ENCODE results near the gene CRABP2. TPM values are rescaled to one million over a fixed set of nuclear protein-coding genes. Genes with fewer than 3 reads are reported as not detected.
A peak's percentile ranks its signal among the peaks of the same experiment; 100 is the strongest.

The CRABP2 gene
- total and polyA plus RNA-seq, 2 of the 13 experiments (the other 11 are each of a cell fraction or from before 2014, with no cell fraction given), result 0.40 to 0.60 TPM

- TF ChIP-seq ZNF780A (CRISPR knock-in tag; IDR thresholded peaks at IDR 0.05) (no peak), RAD51 (IDR thresholded peaks at IDR 0.05; ENCODE audit: borderline replicate concordance) (no peak), REPIN1 (CRISPR knock-in tag; IDR thresholded peaks at IDR 0.05; ENCODE audit: borderline replicate concordance, low read depth) (peak; percentile 95), ZBTB26 (CRISPR knock-in tag; IDR thresholded peaks at IDR 0.05; ENCODE audit: borderline replicate concordance) (no peak; the same call in 1 of the 2 replicates), NR2C2 (CRISPR knock-in tag; IDR thresholded peaks at IDR 0.05; ENCODE audit: borderline replicate concordance) (peak; percentile 95), NRL (CRISPR knock-in tag; IDR thresholded peaks at IDR 0.05; ENCODE audit: borderline replicate concordance) (peak; percentile 78; the same call in 1 of the 2 replicates), NONO (IDR thresholded peaks at IDR 0.05) (no peak), NONO (CRISPR knock-in tag; conservative IDR thresholded peaks at IDR 0.05) (peak; percentile 81), ZNF773 (CRISPR knock-in tag; IDR thresholded peaks at IDR 0.05; ENCODE audit: borderline replicate concordance) (no peak), IRF9 (CRISPR knock-in tag; IDR thresholded peaks at IDR 0.05; ENCODE audit: borderline replicate concordance) (peak; percentile 97), ZNF710 (CRISPR knock-in tag; IDR thresholded peaks at IDR 0.05; ENCODE audit: borderline replicate concordance) (no peak), DDIT3 (CRISPR knock-in tag; IDR thresholded peaks at IDR 0.05) (no peak), ZNF790 (CRISPR knock-in tag; IDR thresholded peaks at IDR 0.05; ENCODE audit: borderline replicate concordance) (no peak; the same call in 1 of the 2 replicates), ZSCAN22 (CRISPR knock-in tag; IDR thresholded peaks at IDR 0.05) (no peak), CBX1 (IDR thresholded peaks at IDR 0.05; ENCODE audit: low read depth) (peak; percentile 63), RBFOX2 (IDR thresholded peaks at IDR 0.05; ENCODE audit: low read depth, low read length) (peak; percentile 81), BCL3 (CRISPR knock-in tag; IDR thresholded peaks at IDR 0.05) (peak; percentile 94), NR2F6 (IDR thresholded peaks at IDR 0.05) (peak; percentile 81; the same call in 1 of the 2 replicates), NR2F6 (CRISPR knock-in tag; IDR thresholded peaks at IDR 0.05) (peak; percentile 77), PAXIP1 (CRISPR knock-in tag; conservative IDR thresholded peaks at IDR 0.05) (peak; percentile 67)
Measured at GRCh38 chr1:156740741-156741480, 35.5 kb upstream of the CRABP2 start, which contains the start of gene MRPL24 (continued).
